ELR (cell line): ENCODE measurements around the gene STAT5B.
A peak's percentile ranks its signal among the peaks of the same experiment; 100 is the strongest.

Experiments used
- DNase-seq: peaks from one replicate; pipeline ENCODE4 v3.0.0-alpha.2; 2015; ENCODE audit warnings: low read depth

The STAT5B gene

DNA sequence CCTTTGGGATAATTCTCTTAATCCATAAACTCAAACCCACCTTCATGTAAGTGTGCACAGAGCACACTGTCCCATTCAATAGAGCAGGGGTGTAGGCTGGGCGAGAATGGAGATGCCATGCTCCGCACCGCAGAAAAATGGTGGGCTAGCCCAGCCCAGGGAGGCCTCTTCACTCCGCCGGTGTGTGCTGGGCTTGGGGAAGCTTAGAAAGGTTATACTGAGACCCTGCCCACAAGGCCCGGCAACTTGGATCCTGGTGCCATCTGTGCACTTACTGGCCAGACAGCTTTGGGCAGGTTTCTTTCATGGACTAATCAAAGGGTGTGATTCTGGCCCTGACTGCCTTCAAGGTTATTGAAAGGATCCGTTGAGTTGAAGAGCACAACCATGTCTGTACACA lies 8.4 kb upstream of the STAT5B start:
- DNase-seq, result no peak

- DNase-seq, result no peak
Observed at GRCh38 chr17:42284024-42284369, 7.8 kb upstream of the STAT5B start.

GRCh38 chr17:42283241-42284023 lies 7.2 kb upstream of the STAT5B start:
- DNase-seq, result no peak

- no peak for DNase-seq
Observed at GRCh38 chr17:42282478-42283080, 6.4 kb upstream of the STAT5B start.

DNA sequence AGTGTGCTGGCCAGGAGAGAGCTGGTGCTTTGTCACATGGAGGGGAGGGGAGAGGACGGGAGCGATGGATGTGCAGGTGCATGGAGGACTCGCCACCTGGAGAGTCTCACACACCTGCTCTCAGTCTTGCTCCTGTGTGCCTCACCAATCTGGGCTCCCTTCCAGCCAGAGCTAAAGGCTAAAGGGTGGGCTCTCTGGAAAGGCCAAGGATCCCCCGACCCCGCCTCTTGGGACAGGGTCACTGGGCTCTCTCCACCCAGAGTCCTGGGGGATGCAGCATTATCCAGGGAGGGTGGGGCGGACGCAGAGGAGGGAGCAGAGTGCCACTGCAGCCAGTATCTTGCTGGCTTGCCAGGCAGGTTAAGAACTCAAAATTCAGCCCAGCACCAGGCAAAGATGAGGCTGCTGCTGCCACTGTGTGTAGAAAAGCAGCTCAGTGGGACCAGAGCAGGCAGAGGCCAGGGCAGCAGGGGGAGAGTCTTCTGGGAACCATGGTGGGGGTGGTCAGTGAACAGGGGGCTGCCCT lies 5.4 kb upstream of the STAT5B start:
- no peak for DNase-seq

- no peak for DNase-seq
Observed at GRCh38 chr17:42279776-42280630, 3.8 kb upstream of the STAT5B start.

GRCh38 chr17:42277342-42277712 lies 1.1 kb upstream of the STAT5B start:
- no peak for DNase-seq

- DNase-seq, result peak; percentile 87
Observed at GRCh38 chr17:42276609-42277341, 584 bp upstream of the STAT5B start.

GRCh38 chr17:42275527-42276358 lies 448 bp downstream of the STAT5B start:
- DNase-seq, result peak; percentile 40

- DNase-seq, result no peak
Observed at GRCh38 chr17:42274812-42275526, 1.2 kb downstream of the STAT5B start.

DNA sequence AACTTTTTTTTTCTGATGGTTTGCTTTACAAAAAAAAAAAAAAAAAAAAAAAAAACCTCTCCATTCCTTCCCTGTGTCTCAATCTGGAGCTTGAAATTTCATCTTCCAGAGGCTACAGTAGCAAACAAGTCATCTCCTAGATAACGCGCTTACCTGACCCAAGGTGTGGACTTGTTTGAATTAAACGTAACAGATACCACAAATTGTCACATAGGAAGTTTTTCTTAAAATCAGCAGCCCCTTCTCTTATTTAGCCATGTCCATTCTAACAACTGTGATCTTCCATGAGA lies 2.0 kb downstream of the STAT5B start:
- no peak for DNase-seq

DNA sequence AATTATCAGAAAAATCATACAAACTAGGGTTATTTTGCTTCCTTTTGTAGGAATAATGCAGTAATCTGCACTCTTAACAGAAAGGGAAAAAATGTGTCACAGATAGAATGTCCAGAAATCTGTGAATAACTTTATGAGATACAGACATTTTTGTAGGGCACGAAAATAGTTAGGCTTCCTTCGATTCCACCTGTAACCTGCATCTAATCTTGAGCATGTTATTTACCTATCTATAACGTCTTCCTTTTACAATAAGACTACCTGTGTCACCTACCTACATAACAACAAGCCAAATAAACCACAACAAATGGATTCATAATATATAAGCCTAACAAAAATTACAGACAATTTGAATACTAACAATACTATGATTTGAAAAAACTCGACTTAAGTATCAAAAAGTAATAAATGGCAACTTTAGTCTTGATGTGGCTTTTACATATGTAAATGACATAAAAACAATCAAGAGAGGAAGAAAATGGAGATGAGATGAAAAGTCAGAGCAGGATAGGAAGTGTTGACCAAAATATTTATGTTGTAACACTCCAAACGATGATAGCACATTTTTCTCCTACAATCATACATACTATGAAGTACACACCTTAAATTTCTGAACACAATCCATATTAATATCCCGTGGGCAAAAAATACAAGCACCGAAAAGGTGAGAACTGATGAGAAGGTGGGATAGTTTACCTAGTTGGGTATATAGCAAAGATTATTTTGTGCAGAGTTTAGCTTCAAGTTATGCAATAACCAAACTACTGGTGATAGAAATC lies 2.5 kb downstream of the STAT5B start:
- no peak for DNase-seq

DNA sequence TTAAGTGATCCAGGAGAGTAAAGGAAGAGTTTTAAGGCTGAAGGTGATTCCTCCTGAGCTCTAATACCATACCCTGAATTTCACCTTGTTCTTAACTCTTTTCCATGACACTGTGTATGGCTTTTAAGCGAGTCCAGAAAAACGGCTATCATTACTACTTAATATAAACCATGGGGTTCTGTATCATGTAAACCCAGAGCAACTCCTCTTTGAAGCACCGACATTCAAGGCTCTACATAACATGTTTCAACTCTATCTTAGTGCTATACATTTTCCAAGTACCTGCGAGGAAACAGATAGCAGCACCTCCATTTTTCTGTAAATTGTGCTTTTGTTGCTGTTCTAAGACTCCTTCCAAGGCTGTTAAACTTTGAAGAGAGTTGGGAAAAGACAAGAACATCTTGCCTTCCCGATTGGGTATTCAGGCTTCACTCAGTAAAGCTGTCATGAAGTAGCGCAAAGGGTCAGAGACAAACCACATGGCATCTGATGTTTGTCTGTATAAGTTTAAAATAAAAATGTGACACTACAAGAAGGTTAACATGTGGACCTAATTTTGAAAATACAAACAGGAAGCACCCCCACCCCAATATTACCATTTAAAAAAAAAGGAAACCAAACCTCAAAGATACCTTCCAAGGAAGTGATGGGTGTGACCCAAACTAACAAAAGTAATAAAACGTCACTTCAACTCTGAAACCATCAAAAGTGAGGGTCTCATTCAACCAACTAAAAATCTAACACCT lies 3.9 kb downstream of the STAT5B start:
- no peak for DNase-seq

- no peak for DNase-seq
Observed at GRCh38 chr17:42271779-42272035, 4.5 kb downstream of the STAT5B start.

DNA sequence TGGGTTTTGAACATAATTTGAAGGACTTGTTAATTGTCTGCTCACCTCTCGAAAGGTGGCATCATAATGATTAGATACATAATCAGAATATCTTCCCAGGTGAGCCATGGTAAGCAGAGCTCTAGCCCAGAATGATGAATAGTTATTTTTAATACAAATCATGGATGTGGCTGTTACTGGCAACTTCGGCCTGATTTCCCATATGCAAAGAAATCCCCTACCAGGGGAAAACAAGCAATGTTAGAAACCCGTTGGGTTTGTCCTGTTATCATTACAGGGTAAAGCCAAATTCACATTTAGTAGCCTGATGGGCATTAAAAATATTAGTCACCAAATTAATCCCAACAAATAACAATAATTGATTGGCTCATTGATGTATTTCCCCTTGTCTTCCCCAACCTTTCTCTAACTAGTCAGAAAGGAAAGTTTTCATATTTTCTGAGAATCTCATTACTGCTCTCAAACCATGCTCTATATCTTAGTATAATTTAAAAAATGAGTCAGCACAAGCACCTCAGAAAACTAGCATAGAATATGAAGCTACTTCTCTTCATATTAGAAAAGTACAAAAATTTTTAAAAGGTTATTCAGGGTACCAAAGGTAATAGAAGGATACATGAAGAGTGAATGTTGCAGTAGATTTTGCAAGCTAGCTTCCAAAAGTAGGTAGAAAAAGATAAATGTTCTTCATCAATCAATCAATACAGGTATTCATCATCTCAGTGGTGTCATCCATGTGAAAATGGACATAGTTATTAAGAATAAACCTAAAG lies 5.0 kb downstream of the STAT5B start:
- DNase-seq, result no peak

DNA sequence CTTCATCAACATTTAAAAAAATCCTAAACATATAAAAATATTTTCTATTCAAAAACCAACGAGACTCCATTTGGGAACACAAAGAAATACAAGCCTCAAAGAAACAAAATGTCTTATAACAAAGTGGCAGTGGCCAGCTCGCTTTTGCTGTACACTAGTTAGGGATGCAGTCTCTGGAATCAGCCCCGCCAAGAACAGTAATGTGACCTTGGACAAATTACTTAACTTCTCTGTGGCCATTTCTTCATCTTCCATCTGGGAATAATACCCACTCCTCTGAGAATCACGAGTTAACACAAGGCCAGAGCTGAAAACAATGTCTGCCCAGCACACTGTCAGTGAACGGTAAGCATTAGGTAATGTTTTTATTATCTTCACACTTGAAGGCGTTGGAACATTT lies 5.6 kb downstream of the STAT5B start:
- no peak for DNase-seq

DNA sequence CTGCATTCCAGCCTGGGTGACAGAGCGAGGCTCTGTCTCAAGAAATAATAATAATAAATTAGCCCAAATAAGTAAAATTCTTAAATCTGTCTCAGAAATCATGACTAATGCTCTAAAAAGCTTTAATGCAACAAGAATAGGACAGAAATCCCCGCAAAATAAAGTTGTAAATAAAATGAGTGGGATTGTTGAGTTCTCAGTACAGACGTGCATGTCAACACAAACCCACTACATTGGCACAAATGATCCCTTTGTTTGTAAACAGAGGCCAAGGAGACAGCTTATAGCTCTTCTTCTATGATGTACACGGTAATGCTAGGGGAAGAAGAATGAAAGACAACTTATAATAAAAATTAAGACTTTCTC lies 6.0 kb downstream of the STAT5B start:
- no peak for DNase-seq

- DNase-seq, result no peak
Observed at GRCh38 chr17:42268236-42268635, 8.0 kb downstream of the STAT5B start.
